RWPE2 (cell line): ENCODE measurements around the gene EXOSC2.

Source experiments
- ATAC-seq: fragments of 200-7000 bp; cut with Tn5 transposase; 3 replicates; pipeline ENCODE4 v1.9.1; 2021; ENCODE audit warnings: low read depth
- DNase-seq: peaks from one replicate; pipeline ENCODE4 v3.0.0-alpha.2; 2020; ENCODE audit warnings: low spot score
- H3K27ac ChIP-seq: fragments of 450-650 bp; 2 replicates; pipeline ENCODE4 v1.5.1; 2017; ENCODE audit warnings: mild to moderate bottlenecking; ENCODE audit not compliant: poor library complexity, severe bottlenecking
- H3K27me3 ChIP-seq: fragments of 250-450 bp; sonication (Bioruptor Pico); 2 replicates; pipeline ENCODE4 v1.5.1; 2021; ENCODE audit warnings: mild to moderate bottlenecking, moderate library complexity; ENCODE audit not compliant: insufficient read depth, poor library complexity, severe bottlenecking
- H3K36me3 ChIP-seq: fragments of 250-450 bp; sonication (Bioruptor Pico); 2 replicates; pipeline ENCODE4 v1.5.1; 2020; ENCODE audit warnings: low read depth, mild to moderate bottlenecking, moderate library complexity
- H3K4me1 ChIP-seq: fragments of 250-450 bp; sonication (Bioruptor Pico); 2 replicates; pipeline ENCODE4 v1.5.1; 2021; ENCODE audit warnings: mild to moderate bottlenecking, moderate library complexity; ENCODE audit not compliant: insufficient read depth, poor library complexity, severe bottlenecking
- H3K4me3 ChIP-seq: fragments of 250-450 bp; sonication (Bioruptor Pico); 2 replicates; pipeline ENCODE4 v1.5.1; 2021; ENCODE audit warnings: mild to moderate bottlenecking, moderate library complexity; ENCODE audit not compliant: severe bottlenecking
- H3K9me3 ChIP-seq: fragments of 250-450 bp; sonication (Bioruptor Pico); 2 replicates; pipeline ENCODE4 v1.5.1; 2021; ENCODE audit warnings: mild to moderate bottlenecking, moderate library complexity; ENCODE audit not compliant: severe bottlenecking
- CTCF ChIP-seq: fragments of 450-650 bp; IDR thresholded peaks from one replicate; pipeline ENCODE4 v1.5.1; 2017; ENCODE audit warnings: mild to moderate bottlenecking, moderate library complexity; ENCODE audit not compliant: poor library complexity, severe bottlenecking

EXOSC2 gene

GRCh38 chr9:130666393-130667119 is 27.0 kb upstream of the EXOSC2 start:
- DNase-seq (no peak), ATAC-seq (no peak)
- Histone ChIP-seq H3K9me3 (no peaks in the 10 kb centered on the region), H3K4me3 (no peak overlapping the region), H3K4me1 (no peaks in the 10 kb centered on the region), H3K27me3 (peaks cover 66% of the 10 kb centered on the region), H3K27ac (no peak overlapping the region), H3K36me3 (no peaks in the 10 kb centered on the region)
- no peak for TF ChIP-seq CTCF

- ATAC-seq (no peak), DNase-seq (no peak)
- Histone ChIP-seq H3K27ac (no peak overlapping the region), H3K36me3 (no peaks in the 10 kb centered on the region), H3K27me3 (peaks cover 61% of the 10 kb centered on the region), H3K4me1 (no peaks in the 10 kb centered on the region), H3K4me3 (no peak overlapping the region), H3K9me3 (no peaks in the 10 kb centered on the region)
- no peak for TF ChIP-seq CTCF
Observed at GRCh38 chr9:130667120-130667435, 26.5 kb upstream of the EXOSC2 start.

GRCh38 chr9:130668196-130668595 is 25.4 kb upstream of the EXOSC2 start:
- Histone ChIP-seq H3K36me3 (no peaks in the 10 kb centered on the region), H3K4me3 (no peak overlapping the region), H3K27ac (no peak overlapping the region), H3K27me3 (peaks cover 50% of the 10 kb centered on the region), H3K9me3 (no peaks in the 10 kb centered on the region), H3K4me1 (no peaks in the 10 kb centered on the region)
- ATAC-seq (no peak), DNase-seq (no peak)
- no peak for TF ChIP-seq CTCF

- Histone ChIP-seq H3K4me3 (no peak overlapping the region), H3K36me3 (no peaks in the 10 kb centered on the region), H3K27me3 (peaks cover 45% of the 10 kb centered on the region), H3K27ac (no peak overlapping the region), H3K9me3 (no peaks in the 10 kb centered on the region), H3K4me1 (no peaks in the 10 kb centered on the region)
- TF ChIP-seq CTCF: no peak
- DNase-seq: no peak
- ATAC-seq: no peak
Observed at GRCh38 chr9:130668659-130669058, 24.9 kb upstream of the EXOSC2 start.

- H3K4me3 ChIP-seq: no peak overlapping the region
- H3K27ac ChIP-seq: no peak overlapping the region
- H3K9me3 ChIP-seq: no peaks in the 10 kb centered on the region
- no peaks in the 10 kb centered on the region for H3K4me1 ChIP-seq
- peaks cover 32% of the 10 kb centered on the region for H3K27me3 ChIP-seq
- ATAC-seq: no peak
- no peak for DNase-seq
- H3K36me3 ChIP-seq: no peaks in the 10 kb centered on the region
- TF ChIP-seq CTCF: no peak
Observed at GRCh38 chr9:130669965-130670364, 23.6 kb upstream of the EXOSC2 start.
